ENCODE data around the gene SPPL2A. TPM values are rescaled to one million over a fixed set of nuclear protein-coding genes. Genes with fewer than 3 reads are reported as not detected.

Gene SPPL2A
- polyA plus RNA-seq, 1 of the 3 experiments (the other 2 are of a cell fraction) = 21.6 TPM

DNA sequence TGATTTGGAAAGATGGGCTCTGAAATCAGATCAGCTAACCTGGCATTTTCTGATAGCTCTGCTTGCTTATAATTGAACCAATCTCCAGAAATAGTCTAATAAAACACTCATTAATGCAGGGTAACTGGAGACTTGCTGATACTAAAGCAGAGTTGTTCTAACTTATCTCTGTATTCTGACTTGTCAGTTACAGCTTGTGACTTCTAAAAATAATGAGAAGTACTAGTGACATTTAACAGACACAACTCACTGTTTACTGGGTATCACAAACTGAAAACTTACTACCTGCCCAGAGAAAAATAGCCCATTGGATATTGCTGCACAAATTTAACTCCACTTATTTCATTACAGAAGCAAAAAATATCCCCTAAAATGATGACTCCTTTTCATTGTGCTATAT, 54.9 kb downstream of the SPPL2A start:
- ChIA-PET CTCF (interaction anchor here (1.0 kb wide), 1 partner anchor 13 kb away, joined by 3 read pairs; no protein-coding TSS in a partner anchor), POLR2A (no interaction called here)
- Histone ChIP-seq H3K27me3 (ENCODE audit: insufficient read depth) (no peaks in the 10 kb centered on the region), H3K79me2 (ENCODE audit: insufficient read depth) (no peaks in the 10 kb centered on the region), H4K20me1 (ENCODE audit: insufficient read depth) (no peaks in the 10 kb centered on the region), H3K36me3 (replicated peaks in 1 of 2; ENCODE audit: control insufficient read depth in 1 of 2, insufficient read depth in 2 of 2, low read length in 1 of 2) (peaks cover 3 to 10% of the 10 kb centered on the region in 2 experiments), H3K9me2 (no peaks in the 10 kb centered on the region), H3F3A (replicated peaks; ENCODE audit: insufficient read depth) (no peaks in the 10 kb centered on the region), H2AFZ (ENCODE audit: low read depth) (no peak overlapping the region), H3K4me1 (ENCODE audit: control insufficient read depth in 1 of 2, insufficient read depth in 2 of 2, low read depth in 1 of 2, low read length in 1 of 2) (no peaks in the 10 kb centered on the region), H3K4me3 (ENCODE audit: low read depth in 2 of 2, low read length in 1 of 2) (no peak overlapping the region), H3K9me3 (no peaks in the 10 kb centered on the region), H3K9ac (no peak overlapping the region), H3K27ac (ENCODE audit: low read depth in 2 of 2, low read length in 1 of 2) (no peak overlapping the region), H3K4me2 (no peak overlapping the region)
- no peak for DNase-seq
- no peak for TF ChIP-seq TCF12 (IDR thresholded peaks at IDR 0.05)
- no peak for TF ChIP-seq MEF2A (IDR thresholded peaks at IDR 0.05; ENCODE audit: borderline replicate concordance, low read depth)
- no peak for TF ChIP-seq YY1 (IDR thresholded peaks at IDR 0.05; ENCODE audit: low read depth)
- no peak for TF ChIP-seq POLR2AphosphoS5 (IDR thresholded peaks at IDR 0.05; ENCODE audit: low read depth, low read length)
- TF ChIP-seq NRF1 (IDR thresholded peaks at IDR 0.05; ENCODE audit: low read depth, low read length) = no peak
- TF ChIP-seq REST (IDR thresholded peaks at IDR 0.05; ENCODE audit: low read depth, low read length) = no peak
- TF ChIP-seq SIN3A (IDR thresholded peaks at IDR 0.05; ENCODE audit: borderline replicate concordance, low read depth, low read length) = no peak
- TF ChIP-seq USF1 (IDR thresholded peaks at IDR 0.05; ENCODE audit: borderline replicate concordance, low read depth) = no peak
- no peak for TF ChIP-seq NFIC (IDR thresholded peaks at IDR 0.05; ENCODE audit: borderline replicate concordance)
- TF ChIP-seq CHD2 (IDR thresholded peaks at IDR 0.05; ENCODE audit: low read length, partially characterized antibody) = no peak
- no peak for TF ChIP-seq EP300 (IDR thresholded peaks at IDR 0.05; ENCODE audit: borderline replicate concordance in 1 of 2, low read depth in 1 of 2, low read length in 1 of 2)
- no peak for TF ChIP-seq RCOR1 (IDR thresholded peaks at IDR 0.05; ENCODE audit: low read length)
- no peak for TF ChIP-seq JUND (IDR thresholded peaks at IDR 0.05)
- no peak for TF ChIP-seq TEAD4 (IDR thresholded peaks at IDR 0.05; ENCODE audit: borderline replicate concordance, insufficient read depth)
- TF ChIP-seq RFX5 (IDR thresholded peaks at IDR 0.05; ENCODE audit: low read length) = no peak
- TF ChIP-seq RAD21 (IDR thresholded peaks at IDR 0.05; ENCODE audit: low read length) = no peak

Measured in SK-N-SH (cell line).